GM12874 (cell line): ENCODE data around the gene ARMH3.

Experiments
- CTCF ChIP-seq: IDR thresholded peaks from 2 replicates; pipeline ENCODE4 v1.5.1; 2011; ENCODE audit warnings: low read depth, mild to moderate bottlenecking, control low read depth, low read length, moderate library complexity; ENCODE audit not compliant: insufficient read depth

ARMH3 gene

DNA sequence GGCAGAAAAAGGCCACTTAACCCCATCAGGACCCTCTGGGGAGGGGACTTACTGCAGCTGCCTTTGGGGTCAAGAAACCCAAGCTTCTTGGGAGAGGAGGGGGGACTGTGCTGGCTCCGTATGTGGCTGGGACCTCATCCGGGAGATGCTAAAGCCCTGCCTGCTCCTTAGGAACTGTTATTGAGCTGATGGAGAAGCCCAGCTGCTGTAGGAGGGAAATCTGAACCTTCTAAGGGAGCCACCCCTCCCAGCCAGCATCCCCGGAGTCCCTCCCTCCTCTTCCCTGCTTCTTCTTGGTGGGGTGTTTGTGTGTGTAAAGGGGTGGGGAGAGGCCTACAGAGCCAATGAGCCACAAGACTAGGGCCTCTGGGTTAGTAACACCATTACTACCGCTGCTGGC, 220.6 kb downstream of the ARMH3 start:
- no peak for TF ChIP-seq CTCF

DNA sequence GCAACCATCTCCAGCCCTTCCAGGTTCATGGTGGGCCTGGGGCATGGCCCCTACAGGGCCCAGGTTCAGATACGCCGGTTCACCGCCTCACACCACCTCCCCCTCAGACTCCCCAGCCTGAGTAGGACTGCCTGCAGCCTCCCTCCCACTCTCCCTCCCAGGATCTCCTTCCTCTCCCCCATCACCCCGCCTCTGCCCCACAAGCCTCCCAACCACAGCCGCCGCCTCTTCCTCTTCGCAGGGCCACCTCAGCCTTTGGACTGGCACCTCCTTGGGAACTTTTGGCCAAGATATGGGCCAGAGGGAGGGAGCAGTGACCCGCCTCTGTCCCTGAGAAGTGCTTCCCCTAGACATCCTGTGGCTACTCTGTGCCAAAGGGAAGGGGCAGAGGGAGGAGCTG, 221.6 kb downstream of the ARMH3 start:
- no peak for TF ChIP-seq CTCF

DNA sequence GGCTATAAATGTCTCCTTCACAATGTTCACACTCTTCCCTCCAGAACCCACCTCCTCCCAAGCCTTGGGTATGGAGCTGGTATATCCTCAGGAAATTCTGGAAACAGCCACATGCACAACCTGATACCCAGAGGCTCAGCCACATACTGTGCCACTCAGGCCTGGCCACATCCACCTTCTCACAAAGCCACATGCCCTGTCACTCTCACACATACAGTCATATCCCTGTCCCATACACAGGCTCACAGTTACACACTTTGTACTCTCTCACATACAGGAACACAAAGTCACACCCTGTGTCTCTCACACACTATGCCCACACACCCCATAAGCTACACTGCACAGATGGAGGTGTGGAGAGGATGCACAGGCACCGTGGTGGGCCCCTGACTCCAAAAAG, 222.5 kb downstream of the ARMH3 start:
- no peak for TF ChIP-seq CTCF

DNA sequence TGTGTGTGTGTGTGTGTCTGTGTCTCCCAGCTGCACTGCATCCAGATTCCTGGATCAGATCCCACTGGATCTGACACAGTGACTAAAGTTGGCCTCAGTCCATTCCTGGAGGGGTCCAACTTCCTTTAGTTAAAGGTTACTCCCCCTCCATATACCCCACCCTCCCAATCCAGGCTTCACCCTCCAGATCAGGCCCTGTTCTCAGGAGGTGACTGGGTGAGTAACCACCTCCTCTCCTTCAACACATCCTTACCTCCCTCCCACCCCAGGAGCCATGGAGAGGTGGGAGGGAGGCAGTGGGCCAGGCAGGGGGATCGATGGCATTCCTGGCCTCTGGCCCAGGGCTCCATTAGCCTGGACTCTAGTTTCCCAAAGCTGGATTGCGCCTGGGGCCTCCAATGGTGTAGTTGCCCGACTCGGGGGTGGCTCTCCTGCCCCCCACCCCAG, 223.6 kb downstream of the ARMH3 start:
- no peak for TF ChIP-seq CTCF

DNA sequence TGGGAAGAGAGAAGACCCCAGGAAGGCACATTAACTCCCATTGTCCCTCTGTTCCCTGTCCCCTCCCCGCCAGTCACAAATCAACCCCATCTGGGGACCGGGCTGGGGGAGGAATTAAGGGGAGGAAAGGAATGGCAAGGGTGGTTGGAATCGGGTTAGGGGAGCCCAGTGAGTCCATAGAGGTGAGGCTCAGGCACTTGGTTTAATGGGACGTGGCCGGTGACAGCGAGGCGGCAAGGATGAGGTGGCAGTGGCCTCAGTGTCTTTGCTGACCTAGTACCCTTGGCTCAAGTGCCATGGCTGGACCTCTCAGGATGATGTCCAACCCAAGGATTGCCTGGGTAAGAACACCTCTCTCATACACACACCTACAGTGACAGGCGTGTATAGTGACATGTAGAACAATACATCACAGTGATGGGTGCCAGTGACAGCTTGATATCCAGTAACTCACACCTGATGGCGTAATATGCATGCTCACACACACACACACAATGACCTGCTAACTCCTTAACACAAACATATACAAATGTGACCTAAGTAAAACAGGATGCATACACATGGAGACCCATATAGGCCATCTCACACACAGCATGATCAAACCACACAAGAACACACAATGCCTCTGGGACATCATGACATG, 224.7 kb downstream of the ARMH3 start:
- TF ChIP-seq CTCF, result no peak

DNA sequence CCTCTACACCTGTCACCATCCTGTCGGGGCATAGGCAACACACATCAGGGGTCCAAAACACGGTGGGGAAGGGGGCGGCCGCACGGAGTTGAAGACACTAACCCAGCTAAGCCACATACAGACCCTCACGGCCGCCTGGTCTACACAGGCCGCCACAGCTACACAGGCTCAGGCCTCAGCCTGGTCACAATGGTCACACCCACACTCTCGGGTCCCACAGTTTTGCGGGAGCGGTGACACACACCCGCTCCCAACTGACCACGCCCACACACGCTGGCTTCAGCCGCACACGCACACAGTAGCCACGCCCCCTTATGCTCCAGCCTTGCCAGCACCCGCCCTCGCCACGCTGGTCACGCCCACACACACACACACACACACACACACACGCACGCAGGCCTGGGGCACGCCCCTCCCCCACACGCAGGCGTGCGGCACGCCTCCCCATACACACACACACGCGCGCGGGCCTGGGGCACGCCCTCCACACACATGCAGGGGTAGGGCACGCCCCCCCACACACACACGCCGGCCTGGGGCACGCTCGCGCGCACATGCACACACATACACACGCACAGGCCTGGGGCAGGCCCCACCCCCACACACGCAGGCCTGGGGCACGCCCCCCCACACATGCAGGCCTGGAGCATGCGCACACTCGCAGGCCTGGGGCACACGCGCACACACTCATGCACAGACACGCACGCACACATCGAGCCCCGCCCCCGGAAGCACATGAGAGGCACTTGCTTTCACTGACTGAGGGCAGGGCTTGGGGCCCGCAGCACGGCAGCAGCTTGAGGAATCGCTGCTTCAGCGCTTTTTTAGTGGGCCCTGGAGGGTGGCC, 225.4 kb downstream of the ARMH3 start:
- no peak for TF ChIP-seq CTCF

- TF ChIP-seq CTCF, result no peak
Observed at GRCh38 chr10:101829561-101830315, 226.2 kb downstream of the ARMH3 start.
